Neuronal stem cell (in vitro differentiated cells): ENCODE data around the gene AIFM2.

Experiments
- DNase-seq: peaks from one replicate; pipeline ENCODE4 v3.0.0-alpha.2; 2013; ENCODE audit warnings: low spot score
- H2AFZ ChIP-seq: one replicate; pipeline ENCODE4 v1.6.1; 2013; ENCODE audit warnings: mild to moderate bottlenecking, low read length, inconsistent platforms
- H2AK5ac ChIP-seq: 2 replicates; pipeline ENCODE4 v1.6.1; 2013; ENCODE audit warnings: low read depth, mild to moderate bottlenecking, inconsistent platforms, low read length, moderate library complexity, mixed read lengths
- H2BK120ac ChIP-seq: 2 replicates; pipeline ENCODE4 v1.6.1; 2013; ENCODE audit warnings: low read depth, mild to moderate bottlenecking, inconsistent platforms, low read length, moderate library complexity, mixed read lengths
- H2BK12ac ChIP-seq: one replicate; pipeline ENCODE4 v1.6.1; 2013; ENCODE audit warnings: low read length, inconsistent platforms
- H2BK15ac ChIP-seq: 2 replicates; pipeline ENCODE4 v1.6.1; 2013; ENCODE audit warnings: mild to moderate bottlenecking, low read length, inconsistent platforms, mixed read lengths
- H2BK5ac ChIP-seq: one replicate; pipeline ENCODE4 v1.6.1; 2013; ENCODE audit warnings: inconsistent platforms, mild to moderate bottlenecking, low read length, moderate library complexity
- H3K14ac ChIP-seq: one replicate; pipeline ENCODE4 v1.6.1; 2013; ENCODE audit warnings: low read length, inconsistent platforms
- H3K18ac ChIP-seq: 2 replicates; pipeline ENCODE4 v1.6.1; 2013; ENCODE audit warnings: low read length, inconsistent platforms
- H3K23ac ChIP-seq: 2 replicates; pipeline ENCODE4 v1.6.1; 2013; ENCODE audit warnings: low read depth, mild to moderate bottlenecking, mixed read lengths, low read length, inconsistent platforms; ENCODE audit not compliant: poor library complexity
- H3K27ac ChIP-seq: replicated peaks from 3 replicates; pipeline ENCODE4 v1.5.1; 2013; ENCODE audit warnings: low read length, inconsistent platforms
- H3K27me3 ChIP-seq, 3 experiments: 2 replicates each; pipeline ENCODE4 v1.6.1; 2013; ENCODE audit warnings: low read length in 3 of 3, mild to moderate bottlenecking in 2 of 3, inconsistent platforms in 1 of 3, low read depth in 1 of 3, mixed read lengths in 1 of 3, moderate library complexity in 1 of 3; ENCODE audit not compliant: control insufficient read depth in 3 of 3, insufficient read depth in 3 of 3
- H3K36me3 ChIP-seq, 2 donors: replicated peaks in 1 of 2; 2 replicates each; pipeline ENCODE4 v1.6.1; 2013; ENCODE audit warnings: low read length in 2 of 2; ENCODE audit not compliant: control insufficient read depth in 2 of 2, insufficient read depth in 2 of 2
- H3K4ac ChIP-seq: 2 replicates; pipeline ENCODE4 v1.6.1; 2013; ENCODE audit warnings: inconsistent platforms, mild to moderate bottlenecking, low read length, moderate library complexity
- H3K4me1 ChIP-seq, 2 donors: 1 replicate in 1 of 2; 2 replicates in 1 of 2; pipeline ENCODE4 v1.6.1; 2013; ENCODE audit warnings: low read length in 2 of 2, low read depth in 1 of 2; ENCODE audit not compliant: control insufficient read depth in 2 of 2, insufficient read depth in 1 of 2
- H3K4me2 ChIP-seq: one replicate; pipeline ENCODE4 v1.6.1; 2013; ENCODE audit warnings: mild to moderate bottlenecking, low read length, inconsistent platforms; ENCODE audit not compliant: insufficient read depth, poor library complexity, severe bottlenecking
- H3K4me3 ChIP-seq, 2 donors: 2 replicates each; pipeline ENCODE4 v1.5.1; 2013; ENCODE audit warnings: low read length in 2 of 2, mild to moderate bottlenecking in 2 of 2, inconsistent platforms in 1 of 2, moderate library complexity in 1 of 2
- H3K79me1 ChIP-seq: one replicate; pipeline ENCODE4 v1.6.1; 2013; ENCODE audit warnings: low read depth, mild to moderate bottlenecking, inconsistent platforms, low read length, moderate library complexity
- H3K9ac ChIP-seq: one replicate; pipeline ENCODE4 v1.6.1; 2013; ENCODE audit warnings: mild to moderate bottlenecking, low read depth, low read length, inconsistent platforms; ENCODE audit not compliant: poor library complexity
- H3K9me3 ChIP-seq, 2 donors: replicated peaks in 1 of 2; 2 replicates each; pipeline versions ENCODE3 to v1.6.1; 2013; ENCODE audit warnings: low read length in 2 of 2, mild to moderate bottlenecking in 2 of 2, inconsistent platforms in 1 of 2, low read depth in 1 of 2, mixed read lengths in 1 of 2, moderate library complexity in 1 of 2; ENCODE audit not compliant: control insufficient read depth in 2 of 2, insufficient read depth in 1 of 2
- H4K8ac ChIP-seq: one replicate; pipeline ENCODE4 v1.6.1; 2013; ENCODE audit warnings: low read depth, mild to moderate bottlenecking, inconsistent platforms, low read length, moderate library complexity
- H4K91ac ChIP-seq: one replicate; pipeline ENCODE4 v1.6.1; 2013; ENCODE audit warnings: low read length, low read depth, mild to moderate bottlenecking, inconsistent platforms; ENCODE audit not compliant: poor library complexity
- WGBS, 2 donors: extraction: QIAGEN DNeasy Blood & Tissue Kit; methylation state at CpG; one replicate each; pipeline ENCODE4 v1.1.7; 2013; ENCODE audit warnings: missing lambda C conversion rate in 2 of 2, mixed read lengths in 1 of 2; ENCODE audit not compliant: insufficient read length in 2 of 2, insufficient replicate concordance in 1 of 2; ENCODE audit errors: extremely low coverage in 2 of 2; 5-methylcytosine and 5-hydroxymethylcytosine counted together

Gene AIFM2

GRCh38 chr10:70094250-70094649 is 38.4 kb downstream of the AIFM2 start:
- Histone ChIP-seq H3K27me3 (no peaks in the 10 kb centered on the region), H4K91ac (no peak overlapping the region), H2BK15ac (no peak overlapping the region), H3K23ac (no peak overlapping the region), H2AK5ac (no peak overlapping the region), H3K27ac (no peak overlapping the region), H3K4me1 (no peaks in the 10 kb centered on the region), H3K9ac (no peak overlapping the region), H3K36me3 (peaks cover 48 to 98% of the 10 kb centered on the region in 2 donors), H3K9me3 (no peaks in the 10 kb centered on the region), H3K4ac (no peak overlapping the region), H2BK120ac (no peak overlapping the region), H3K18ac (no peak overlapping the region), H2BK12ac (no peak overlapping the region), H2BK5ac (no peak overlapping the region), H3K79me1 (no peaks in the 10 kb centered on the region), H3K4me2 (no peak overlapping the region), H4K8ac (no peak overlapping the region), H3K4me3 (no peak overlapping the region), H3K14ac (no peak overlapping the region), H2AFZ (no peak overlapping the region)
- WGBS, 2 donors, result no CpG with 5 or more reads among the region's 2 CpGs
- DNase-seq, result no peak

- Histone ChIP-seq H2AFZ (no peak overlapping the region), H3K23ac (no peak overlapping the region), H3K4me3 (no peak overlapping the region), H3K9ac (no peak overlapping the region), H2BK120ac (no peak overlapping the region), H3K18ac (no peak overlapping the region), H2BK12ac (no peak overlapping the region), H3K4me1 (no peaks in the 10 kb centered on the region), H2BK5ac (no peak overlapping the region), H3K14ac (no peak overlapping the region), H3K79me1 (no peaks in the 10 kb centered on the region), H2AK5ac (no peak overlapping the region), H4K8ac (no peak overlapping the region), H3K4me2 (no peak overlapping the region), H3K9me3 (no peaks in the 10 kb centered on the region), H4K91ac (no peak overlapping the region), H2BK15ac (no peak overlapping the region), H3K4ac (no peak overlapping the region), H3K27me3 (no peaks in the 10 kb centered on the region), H3K36me3 (peaks cover 45 to 97% of the 10 kb centered on the region in 2 donors), H3K27ac (no peak overlapping the region)
- DNase-seq, result no peak
- WGBS, 2 donors, result no CpG with 5 or more reads among the region's 9 CpGs
These were observed 39.2 kb downstream of the AIFM2 start for GRCh38 chr10:70093335-70093944.

GRCh38 chr10:70092389-70092718 is 40.3 kb downstream of the AIFM2 start:
- Histone ChIP-seq H3K4me2 (no peak overlapping the region), H3K27ac (no peak overlapping the region), H3K23ac (no peak overlapping the region), H2AK5ac (no peak overlapping the region), H3K14ac (no peak overlapping the region), H3K36me3 (peaks cover 49 to 97% of the 10 kb centered on the region in 2 donors), H4K8ac (no peak overlapping the region), H3K9ac (no peak overlapping the region), H3K4ac (no peak overlapping the region), H2BK5ac (no peak overlapping the region), H3K4me3 (no peak overlapping the region), H3K18ac (no peak overlapping the region), H4K91ac (no peak overlapping the region), H2BK120ac (no peak overlapping the region), H3K9me3 (no peaks in the 10 kb centered on the region), H3K27me3 (no peaks in the 10 kb centered on the region), H2AFZ (no peak overlapping the region), H2BK15ac (no peak overlapping the region), H2BK12ac (no peak overlapping the region), H3K4me1 (no peaks in the 10 kb centered on the region), H3K79me1 (no peaks in the 10 kb centered on the region)
- WGBS, 2 donors, result no CpG with 5 or more reads among the region's 7 CpGs
- no peak for DNase-seq

- no peak overlapping the region for H3K14ac ChIP-seq
- H3K79me1 ChIP-seq, result no peaks in the 10 kb centered on the region
- no peak overlapping the region for H2BK12ac ChIP-seq
- no peak overlapping the region for H2BK15ac ChIP-seq
- no peaks in the 10 kb centered on the region for H3K27me3 ChIP-seq
- H3K4ac ChIP-seq, result no peak overlapping the region
- no peak overlapping the region for H3K18ac ChIP-seq
- H3K9me3 ChIP-seq, result no peaks in the 10 kb centered on the region
- no peak for DNase-seq
- no peak overlapping the region for H4K91ac ChIP-seq
- no peak overlapping the region for H3K9ac ChIP-seq
- no peak overlapping the region for H3K23ac ChIP-seq
- no peak overlapping the region for H3K4me3 ChIP-seq
- H3K27ac ChIP-seq, result no peak overlapping the region
- H3K4me1 ChIP-seq, result no peaks in the 10 kb centered on the region
- no peak overlapping the region for H4K8ac ChIP-seq
- no peak overlapping the region for H2BK120ac ChIP-seq
- H3K4me2 ChIP-seq, result no peak overlapping the region
- H2AFZ ChIP-seq, result no peak overlapping the region
- H2BK5ac ChIP-seq, result no peak overlapping the region
- no peak overlapping the region for H2AK5ac ChIP-seq
- WGBS, 2 donors, result no CpG with 5 or more reads among the region's 5 CpGs
- H3K36me3 ChIP-seq, result peaks cover 43 to 96% of the 10 kb centered on the region in 2 donors
These were observed 41.7 kb downstream of the AIFM2 start for GRCh38 chr10:70090951-70091350.
